Activated naive CD4-positive, alpha-beta T cell treated with anti-CD3 and anti-CD28 coated beads, Interleukin-2, amount 10 ng/mL, durations not matched to agents 7 days and 5 days (primary cell): ENCODE data around the gene PKP3.
"Not testable (repeated sequence)": the region's sequence is repeated elsewhere in the genome, so short reads cannot be mapped to it uniquely, and the experiment has no call there.

ENCODE experiments used
- CTCF ChIA-PET: fragments of 350-600 bp; sonication (Branson Sonifier 250); formaldehyde crosslinking; loops from one replicate; lab custom pipeline; 2021; ENCODE audit warnings: antibody characterized with exemption; lab: Charles Lee
- DNase-seq: peaks from one replicate; pipeline ENCODE4 v3.0.0-alpha.2; 2020
- H3K27ac Mint-ChIP-seq: one replicate; pipeline ENCODE4 v1.8.0; 2021; ENCODE audit warnings: mild to moderate bottlenecking, moderate library complexity, mixed read lengths
- H3K27me3 Mint-ChIP-seq: one replicate; pipeline ENCODE4 v1.8.0; 2021; ENCODE audit warnings: mild to moderate bottlenecking, mixed read lengths
- H3K36me3 Mint-ChIP-seq: one replicate; pipeline ENCODE4 v1.8.0; 2021; ENCODE audit warnings: mixed read lengths
- H3K4me1 Mint-ChIP-seq: one replicate; pipeline ENCODE4 v1.8.0; 2021; ENCODE audit warnings: mixed read lengths
- H3K4me3 Mint-ChIP-seq: one replicate; pipeline ENCODE4 v1.8.0; 2021; ENCODE audit warnings: mild to moderate bottlenecking, moderate library complexity, mixed read lengths
- H3K9me3 Mint-ChIP-seq: one replicate; pipeline ENCODE4 v1.8.0; 2021; ENCODE audit warnings: mixed read lengths

The PKP3 gene

GRCh38 chr11:380095-380480 is 13.9 kb upstream of the PKP3 start:
- H3K27me3 Mint-ChIP-seq = peaks cover 32% of the 10 kb centered on the region
- no peaks in the 10 kb centered on the region for H3K36me3 Mint-ChIP-seq
- H3K9me3 Mint-ChIP-seq = peaks cover 2% of the 10 kb centered on the region
- no peak for DNase-seq
- CTCF ChIA-PET = no interaction called here
- H3K4me1 Mint-ChIP-seq = peaks cover 4% of the 10 kb centered on the region
- H3K27ac Mint-ChIP-seq = no peak overlapping the region
- H3K4me3 Mint-ChIP-seq = no peak overlapping the region

GRCh38 chr11:380491-380890 is 13.5 kb upstream of the PKP3 start:
- CTCF ChIA-PET = no interaction called here

GRCh38 chr11:380996-381395 is 13.0 kb upstream of the PKP3 start:
- Mint-ChIP-seq H3K27me3 (peaks cover 33% of the 10 kb centered on the region), H3K4me3 (no peak overlapping the region), H3K9me3 (peaks cover 2% of the 10 kb centered on the region), H3K27ac (no peak overlapping the region), H3K36me3 (no peaks in the 10 kb centered on the region), H3K4me1 (peaks cover 4% of the 10 kb centered on the region)
- no peak for DNase-seq
- CTCF ChIA-PET = no interaction called here

More at GRCh38 chr11:380491-380890, 13.5 kb upstream of the PKP3 start:
- Mint-ChIP-seq H3K36me3 (no peaks in the 10 kb centered on the region), H3K4me3 (no peak overlapping the region), H3K4me1 (peaks cover 4% of the 10 kb centered on the region), H3K27me3 (peaks cover 32% of the 10 kb centered on the region), H3K27ac (no peak overlapping the region), H3K9me3 (peaks cover 2% of the 10 kb centered on the region)
- DNase-seq = no peak

GRCh38 chr11:381501-382072 is 12.4 kb upstream of the PKP3 start:
- DNase-seq = no peak
- H3K4me1 Mint-ChIP-seq = peaks cover 4% of the 10 kb centered on the region
- H3K36me3 Mint-ChIP-seq = no peaks in the 10 kb centered on the region
- H3K27ac Mint-ChIP-seq = no peak overlapping the region
- peaks cover 3% of the 10 kb centered on the region for H3K9me3 Mint-ChIP-seq
- H3K4me3 Mint-ChIP-seq = no peak overlapping the region
- peaks cover 35% of the 10 kb centered on the region for H3K27me3 Mint-ChIP-seq
- CTCF ChIA-PET = no interaction called here

- H3K27ac Mint-ChIP-seq = peak overlapping the region; percentile 42
- peaks cover 35% of the 10 kb centered on the region for H3K27me3 Mint-ChIP-seq
- CTCF ChIA-PET = no interaction called here
- peaks cover 4% of the 10 kb centered on the region for H3K4me1 Mint-ChIP-seq
- no peaks in the 10 kb centered on the region for H3K36me3 Mint-ChIP-seq
- DNase-seq = no peak
- H3K9me3 Mint-ChIP-seq = peaks cover 6% of the 10 kb centered on the region
- H3K4me3 Mint-ChIP-seq = no peak overlapping the region
These were observed 11.9 kb upstream of the PKP3 start for GRCh38 chr11:382081-382629.

GRCh38 chr11:383431-383830 is 10.6 kb upstream of the PKP3 start:
- peaks cover 35% of the 10 kb centered on the region for H3K27me3 Mint-ChIP-seq
- H3K9me3 Mint-ChIP-seq = peaks cover 8% of the 10 kb centered on the region
- no peak for DNase-seq
- no peaks in the 10 kb centered on the region for H3K36me3 Mint-ChIP-seq
- no peak overlapping the region for H3K27ac Mint-ChIP-seq
- peaks cover 4% of the 10 kb centered on the region for H3K4me1 Mint-ChIP-seq
- CTCF ChIA-PET = no interaction called here
- H3K4me3 Mint-ChIP-seq = no peak overlapping the region

- CTCF ChIA-PET = no interaction called here
- peaks cover 8% of the 10 kb centered on the region for H3K9me3 Mint-ChIP-seq
- H3K27ac Mint-ChIP-seq = no peak overlapping the region
- H3K27me3 Mint-ChIP-seq = peaks cover 33% of the 10 kb centered on the region
- no peak for DNase-seq
- H3K4me3 Mint-ChIP-seq = no peak overlapping the region
- no peaks in the 10 kb centered on the region for H3K36me3 Mint-ChIP-seq
- H3K4me1 Mint-ChIP-seq = peaks cover 4% of the 10 kb centered on the region
These were observed 9.5 kb upstream of the PKP3 start for GRCh38 chr11:384511-384910.

GRCh38 chr11:385594-386351 is 8.2 kb upstream of the PKP3 start:
- no peak for DNase-seq
- Mint-ChIP-seq H3K36me3 (no peaks in the 10 kb centered on the region), H3K27ac (no peak overlapping the region), H3K27me3 (peaks cover 33% of the 10 kb centered on the region), H3K4me3 (no peak overlapping the region), H3K4me1 (peaks cover 4% of the 10 kb centered on the region), H3K9me3 (peaks cover 8% of the 10 kb centered on the region)
- CTCF ChIA-PET = no interaction called here

- Mint-ChIP-seq H3K27me3 (peaks cover 33% of the 10 kb centered on the region), H3K4me1 (peaks cover 4% of the 10 kb centered on the region), H3K36me3 (no peaks in the 10 kb centered on the region), H3K27ac (no peak overlapping the region), H3K9me3 (peaks cover 8% of the 10 kb centered on the region), H3K4me3 (no peak overlapping the region)
- CTCF ChIA-PET = no interaction called here
- DNase-seq = no peak
These were observed 7.5 kb upstream of the PKP3 start for GRCh38 chr11:386483-386882.

GRCh38 chr11:387193-387793 is 6.7 kb upstream of the PKP3 start:
- Mint-ChIP-seq H3K4me1 (no peaks in the 10 kb centered on the region), H3K36me3 (no peaks in the 10 kb centered on the region), H3K27ac (no peak overlapping the region), H3K4me3 (no peak overlapping the region), H3K27me3 (peaks cover 28% of the 10 kb centered on the region), H3K9me3 (peaks cover 8% of the 10 kb centered on the region)
- CTCF ChIA-PET = interaction anchor here (0.9 kb wide), 1 partner anchor 10 kb away, joined by 3 read pairs; no protein-coding TSS in a partner anchor
- no peak for DNase-seq

- DNase-seq, H3K4me3 Mint-ChIP-seq, H3K9me3 Mint-ChIP-seq, CTCF ChIA-PET, H3K27ac Mint-ChIP-seq, H3K4me1 Mint-ChIP-seq, H3K36me3 Mint-ChIP-seq: not testable (repeated sequence)
- H3K27me3 Mint-ChIP-seq = peaks cover 18% of the 10 kb centered on the region
These were observed 4.6 kb upstream of the PKP3 start for GRCh38 chr11:389369-389768.

GRCh38 chr11:390175-390574 is 3.8 kb upstream of the PKP3 start:
- no peak overlapping the region for H3K27ac Mint-ChIP-seq
- H3K9me3 Mint-ChIP-seq = peaks cover 7% of the 10 kb centered on the region
- H3K36me3 Mint-ChIP-seq = no peaks in the 10 kb centered on the region
- H3K4me3 Mint-ChIP-seq = no peak overlapping the region
- CTCF ChIA-PET = interaction anchor here (1.0 kb wide), 1 partner anchor 86 kb away, joined by 3 read pairs; no protein-coding TSS in a partner anchor
- H3K4me1 Mint-ChIP-seq = no peaks in the 10 kb centered on the region
- H3K27me3 Mint-ChIP-seq = peaks cover 18% of the 10 kb centered on the region
- no peak for DNase-seq

GRCh38 chr11:391117-392017 is 2.6 kb upstream of the PKP3 start:
- peaks cover 19% of the 10 kb centered on the region for H3K27me3 Mint-ChIP-seq
- no peak overlapping the region for H3K27ac Mint-ChIP-seq
- H3K4me3 Mint-ChIP-seq = no peak overlapping the region
- DNase-seq = no peak
- no peaks in the 10 kb centered on the region for H3K4me1 Mint-ChIP-seq
- CTCF ChIA-PET = no interaction called here
- no peaks in the 10 kb centered on the region for H3K36me3 Mint-ChIP-seq
- H3K9me3 Mint-ChIP-seq = peaks cover 7% of the 10 kb centered on the region
